Measurements from ENCODE around the gene TMEM201.

GRCh38 chr1:9655836-9656235 lies 67.1 kb downstream of the TMEM201 start:
- TF ChIP-seq POLR2AphosphoS5 (IDR thresholded peaks at IDR 0.05; ENCODE audit: low read depth, low read length) (no peak), FOXP2 (optimal IDR thresholded peaks at IDR 0.05; ENCODE audit: borderline replicate concordance, extremely low read depth, extremely low read length, insufficient read depth) (no peak), SIN3A (IDR thresholded peaks at IDR 0.05; ENCODE audit: borderline replicate concordance, insufficient read depth, low read length) (no peak), TAF1 (IDR thresholded peaks at IDR 0.05; ENCODE audit: borderline replicate concordance, insufficient read depth, low read length) (no peak)

Data from PFSK-1 (cell line).